Measurements from ENCODE around the gene KHDRBS2.

Gene KHDRBS2

GRCh38 chr6:61940919-61941318 is 345.1 kb downstream of the KHDRBS2 start:
- TF ChIP-seq EZH2phosphoT487 (conservative IDR thresholded peaks at IDR 0.05; ENCODE audit: low read length) (no peak), CTCF (IDR thresholded peaks at IDR 0.05; ENCODE audit: insufficient read depth, low read length, poor library complexity, severe bottlenecking) (no peak)
- Histone ChIP-seq H4K20me1 (ENCODE audit: low read depth, low read length) (no peaks in the 10 kb centered on the region), H3K9me3 (ENCODE audit: insufficient read depth, low read length) (no peaks in the 10 kb centered on the region), H3K27ac (ENCODE audit: low read depth, low read length) (no peak overlapping the region), H2AFZ (ENCODE audit: low read depth, low read length, severe bottlenecking) (no peak overlapping the region), H3K36me3 (ENCODE audit: low read length) (no peaks in the 10 kb centered on the region), H3K9me2 (replicated peaks; ENCODE audit: insufficient read depth, low read length) (no peaks in the 10 kb centered on the region), H3K27me3 (ENCODE audit: low read length) (no peaks in the 10 kb centered on the region), H3K79me2 (ENCODE audit: insufficient read depth, low read length) (no peaks in the 10 kb centered on the region), H3F3A (ENCODE audit: insufficient read depth) (no peaks in the 10 kb centered on the region), H3K4me3 (ENCODE audit: insufficient read depth, low read length, poor library complexity, severe bottlenecking) (no peak overlapping the region), H3K4me2 (ENCODE audit: low read depth, low read length, poor library complexity, severe bottlenecking) (no peak overlapping the region), H3K9ac (ENCODE audit: low read length) (no peak overlapping the region)

- H2AFZ ChIP-seq (ENCODE audit: low read depth, low read length, severe bottlenecking): no peak overlapping the region
- no peaks in the 10 kb centered on the region for H3K36me3 ChIP-seq (ENCODE audit: low read length)
- H3K4me3 ChIP-seq (ENCODE audit: insufficient read depth, low read length, poor library complexity, severe bottlenecking): no peak overlapping the region
- no peaks in the 10 kb centered on the region for H3F3A ChIP-seq (ENCODE audit: insufficient read depth)
- no peaks in the 10 kb centered on the region for H3K9me3 ChIP-seq (ENCODE audit: insufficient read depth, low read length)
- TF ChIP-seq EZH2phosphoT487 (conservative IDR thresholded peaks at IDR 0.05; ENCODE audit: low read length) (no peak), CTCF (IDR thresholded peaks at IDR 0.05; ENCODE audit: insufficient read depth, low read length, poor library complexity, severe bottlenecking) (no peak)
- H3K27ac ChIP-seq (ENCODE audit: low read depth, low read length): no peak overlapping the region
- no peak overlapping the region for H3K4me2 ChIP-seq (ENCODE audit: low read depth, low read length, poor library complexity, severe bottlenecking)
- H3K9ac ChIP-seq (ENCODE audit: low read length): no peak overlapping the region
- no peaks in the 10 kb centered on the region for H3K79me2 ChIP-seq (ENCODE audit: insufficient read depth, low read length)
- H3K27me3 ChIP-seq (ENCODE audit: low read length): no peaks in the 10 kb centered on the region
- no peaks in the 10 kb centered on the region for H4K20me1 ChIP-seq (ENCODE audit: low read depth, low read length)
- H3K9me2 ChIP-seq (replicated peaks; ENCODE audit: insufficient read depth, low read length): no peaks in the 10 kb centered on the region
Measured at GRCh38 chr6:61935242-61935846, 350.7 kb downstream of the KHDRBS2 start.

GRCh38 chr6:61909486-61909885 is 376.5 kb downstream of the KHDRBS2 start:
- H2AFZ ChIP-seq (ENCODE audit: low read depth, low read length, severe bottlenecking): no peak overlapping the region
- no peaks in the 10 kb centered on the region for H3K27me3 ChIP-seq (ENCODE audit: low read length)
- no peaks in the 10 kb centered on the region for H4K20me1 ChIP-seq (ENCODE audit: low read depth, low read length)
- no peak overlapping the region for H3K4me2 ChIP-seq (ENCODE audit: low read depth, low read length, poor library complexity, severe bottlenecking)
- no peak overlapping the region for H3K27ac ChIP-seq (ENCODE audit: low read depth, low read length)
- no peaks in the 10 kb centered on the region for H3K36me3 ChIP-seq (ENCODE audit: low read length)
- no peaks in the 10 kb centered on the region for H3K9me3 ChIP-seq (ENCODE audit: insufficient read depth, low read length)
- H3K4me3 ChIP-seq (ENCODE audit: insufficient read depth, low read length, poor library complexity, severe bottlenecking): no peak overlapping the region
- TF ChIP-seq CTCF (IDR thresholded peaks at IDR 0.05; ENCODE audit: insufficient read depth, low read length, poor library complexity, severe bottlenecking): no peak
- TF ChIP-seq EZH2phosphoT487 (conservative IDR thresholded peaks at IDR 0.05; ENCODE audit: low read length): no peak
- no peak overlapping the region for H3K9ac ChIP-seq (ENCODE audit: low read length)
- no peaks in the 10 kb centered on the region for H3F3A ChIP-seq (ENCODE audit: insufficient read depth)
- no peaks in the 10 kb centered on the region for H3K9me2 ChIP-seq (replicated peaks; ENCODE audit: insufficient read depth, low read length)
- no peaks in the 10 kb centered on the region for H3K79me2 ChIP-seq (ENCODE audit: insufficient read depth, low read length)
